ENCODE measurements around the gene LARP1.

DNA sequence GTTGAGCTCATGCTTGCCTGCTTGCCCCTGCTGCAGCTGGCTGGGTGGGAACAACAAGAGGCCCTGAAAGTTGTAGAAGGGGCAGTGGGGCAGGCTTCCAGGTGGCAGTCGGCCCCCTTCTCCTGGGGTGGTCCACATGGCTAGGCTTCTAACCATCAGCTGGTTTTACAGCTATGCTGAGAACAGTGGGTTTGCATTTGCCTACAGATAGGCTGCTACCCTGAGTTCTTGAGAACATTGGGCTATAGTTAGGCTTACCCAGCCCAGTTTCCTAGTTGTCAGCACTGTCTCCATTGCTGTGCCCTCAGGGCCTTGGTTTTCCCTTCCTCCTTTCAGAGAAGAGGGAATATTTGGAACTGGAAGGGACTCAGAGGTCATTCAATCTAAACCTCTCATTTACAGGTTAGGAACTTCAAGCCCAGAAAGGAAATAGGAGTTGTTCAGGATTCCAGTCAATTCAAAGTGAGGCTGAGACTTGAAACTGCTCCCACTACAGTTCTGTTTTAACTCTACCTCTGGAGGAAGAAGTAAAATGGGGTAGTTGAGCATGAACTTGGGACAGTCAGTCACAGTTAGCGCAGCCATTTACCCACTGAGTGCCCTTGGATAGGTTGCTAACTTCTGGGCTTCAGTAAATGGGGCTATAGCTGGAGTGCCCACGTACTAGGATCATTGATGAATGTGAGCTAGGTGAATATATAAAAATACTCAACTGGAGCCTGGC, 11.5 kb downstream of the LARP1 start:
- TF ChIP-seq POLR2A (IDR thresholded peaks at IDR 0.05; ENCODE audit: low read depth, low read length) (no peak; the same call in 1 of the 2 replicates), POLR2AphosphoS5 (IDR thresholded peaks at IDR 0.05; ENCODE audit: low read depth, low read length) (peak; percentile 20; the same call in 1 of the 2 replicates)
